ENCODE data around the gene PDE6C. TPM values are rescaled to one million over a fixed set of nuclear protein-coding genes. Genes with fewer than 3 reads are reported as not detected.

Gene PDE6C
- total and polyA plus RNA-seq, 2 of the 8 experiments (the other 6 are each of a cell fraction or from before 2014, with no cell fraction given), result not detected

- no peaks in the 10 kb centered on the region for H3K79me2 ChIP-seq (ENCODE audit: control insufficient read depth in 1 of 2, insufficient read depth in 2 of 2, low read length in 2 of 2)
- WGBS, 2 experiments (ENCODE audit: extremely low coverage in 1 of 2, insufficient coverage in 1 of 2, insufficient read length in 1 of 2, insufficient replicate concordance in 2 of 2, low coverage in 1 of 2, low lambda C conversion rate in 2 of 2, missing lambda C conversion rate in 1 of 2), result 28% methylated on average over 30 of the region's 33 CpGs; no CpG with 5 or more reads in 1 of the 2 experiments
- peaks cover 34 to 74% (median 66%) of the 10 kb centered on the region in 4 experiments for H3K27me3 ChIP-seq (replicated peaks in 1 of 4; ENCODE audit: control insufficient read depth in 3 of 4, extremely low read depth in 1 of 4, insufficient read depth in 3 of 4, low read length in 3 of 4)
- no peak overlapping the region for H3K56ac ChIP-seq (replicated peaks; ENCODE audit: insufficient read length, low read depth, low read length)
- CTCF ChIA-PET (ENCODE audit: partially characterized antibody), result interaction anchor here (0.8 to 1.6 kb wide), 5 partner anchors 10 to 181 kb away, joined by 3 to 13 read pairs (median 3); no protein-coding TSS in a partner anchor
- H2BK120ac ChIP-seq (replicated peaks; ENCODE audit: low read depth, low read length), result no peak overlapping the region
- H4K91ac ChIP-seq (replicated peaks; ENCODE audit: insufficient read length, low read length), result no peak overlapping the region
- no peak overlapping the region for H2AK5ac ChIP-seq (ENCODE audit: low read depth, low read length)
- H3K23ac ChIP-seq (ENCODE audit: insufficient read length), result no peak overlapping the region
- H4K20me1 ChIP-seq (replicated peaks in 1 of 2; ENCODE audit: control insufficient read depth in 1 of 2, insufficient read depth in 2 of 2, low read length in 2 of 2), result peaks cover 0 to 2% of the 10 kb centered on the region in 2 experiments
- H2BK5ac ChIP-seq (ENCODE audit: low read depth, low read length), result no peak overlapping the region
- H3K9ac ChIP-seq (replicated peaks in 1 of 4; ENCODE audit: extremely low read depth in 1 of 4, low read depth in 3 of 4, low read length in 3 of 4), result no peak overlapping the region
- H3K36me3 ChIP-seq (ENCODE audit: control insufficient read depth in 2 of 4, insufficient read depth in 4 of 4, low read length in 3 of 4), result no peaks in the 10 kb centered on the region; a peak in 1 of 8 replicates
- H3K79me1 ChIP-seq (ENCODE audit: low read depth, low read length), result no peaks in the 10 kb centered on the region
- H3K14ac ChIP-seq (ENCODE audit: insufficient read length), result no peak overlapping the region
- FAIRE-seq (no peak), DNase-seq (ENCODE audit: low read depth in 1 of 2, low spot score in 2 of 2) (no peak)
- no peak overlapping the region for H2AFZ ChIP-seq (ENCODE audit: low read length)
- TF ChIP-seq KDM1A (IDR thresholded peaks at IDR 0.05; ENCODE audit: borderline replicate concordance, low read length), result 0 out of 2 replicates have a peak, but pooled peaks have one; percentile 6
- peak; percentile 93 for TF ChIP-seq EZH2 (IDR thresholded peaks at IDR 0.05; ENCODE audit: low read depth, low read length, severe bottlenecking)
- no peak for TF ChIP-seq TEAD4 (IDR thresholded peaks at IDR 0.05; ENCODE audit: low read depth, low read length)
- peak; percentile 95 for TF ChIP-seq SUZ12 (IDR thresholded peaks at IDR 0.05; ENCODE audit: low read length)
- no peak for TF ChIP-seq SIN3A (conservative IDR thresholded peaks at IDR 0.05 in 1 of 2, IDR thresholded peaks at IDR 0.05 in 1 of 2; ENCODE audit: low read depth in 1 of 2, low read length in 2 of 2)
- peak; percentile 67 for TF ChIP-seq RNF2 (IDR thresholded peaks at IDR 0.05; ENCODE audit: borderline replicate concordance, low read depth, low read length, missing control alignments, poor library complexity, severe bottlenecking)
- H3K27ac ChIP-seq (ENCODE audit: low read depth, low read length), result no peak overlapping the region
- H3K9me3 ChIP-seq (ENCODE audit: insufficient read depth in 2 of 2, low read depth in 1 of 2, low read length in 1 of 2), result no peaks in the 10 kb centered on the region
- no peak overlapping the region for H4K5ac ChIP-seq (ENCODE audit: insufficient read length, low read depth, low read length)
- peaks cover 4% of the 10 kb centered on the region; the same call in 1 of the 2 replicates for H3K23me2 ChIP-seq (ENCODE audit: low read depth, low read length)
- H4K8ac ChIP-seq (ENCODE audit: extremely low read depth, insufficient read depth, low read length), result 0 out of 2 replicates have a peak overlapping the region, but pooled peaks have one; percentile 47
- no peak overlapping the region for H2BK12ac ChIP-seq (ENCODE audit: low read depth, low read length)
- H2BK20ac ChIP-seq (ENCODE audit: low read length), result no peak overlapping the region
- H2BK15ac ChIP-seq (ENCODE audit: low read length), result no peak overlapping the region
- peak overlapping the region; percentile 42 to 65 (median 62) for H3K4me3 ChIP-seq (ENCODE audit: extremely low read depth in 1 of 4, insufficient read depth in 2 of 4, low read depth in 3 of 4, low read length in 4 of 4)
- H3K18ac ChIP-seq (ENCODE audit: extremely low read depth, low read length), result no peak overlapping the region
- H3K4me1 ChIP-seq (replicated peaks in 1 of 4; ENCODE audit: control insufficient read depth in 3 of 4, insufficient read depth in 4 of 4, low read length in 3 of 4), result peaks cover 3 to 9% (median 7%) of the 10 kb centered on the region in 4 experiments
- peak overlapping the region; percentile 91 to 99 for H3K4me2 ChIP-seq (ENCODE audit: insufficient read depth in 1 of 2, low read depth in 2 of 2, low read length in 2 of 2)
- no peak overlapping the region for H3K4ac ChIP-seq (replicated peaks; ENCODE audit: insufficient read length, low read depth, low read length)
- POLR2A ChIA-PET (ENCODE audit: partially characterized antibody), result interaction anchor here (0.8 to 1.3 kb wide), 2 partner anchors 13 to 135 kb away, joined by 3 read pairs; partner anchors contain the start of gene FRA10AC1
These were observed 44.8 kb upstream of the PDE6C start for GRCh38 chr10:93567277-93568104.

Data from H1 (cell line).